Neural cell (in vitro differentiated cells): ENCODE measurements around the gene BPI.
"Not testable (repeated sequence)": the region's sequence is repeated elsewhere in the genome, so short reads cannot be mapped to it uniquely, and the experiment has no call there.

Experiments used
- EZH2 ChIP-seq: fragments of 200-600, 300-800 bp; shearing (Covaris generic), sonication (generic); IDR thresholded peaks from 2 replicates; pipeline ENCODE4 v1.6.1; 2014; ENCODE audit warnings: antibody characterized with exemption, low read length, borderline replicate concordance, mild to moderate bottlenecking; ENCODE audit not compliant: insufficient read depth, poor library complexity, severe bottlenecking
- MXI1 ChIP-seq: fragments of 450-650 bp; conservative IDR thresholded peaks from 2 replicates; pipeline ENCODE4 v1.6.1; 2014; ENCODE audit warnings: antibody characterized with exemption, mild to moderate bottlenecking; ENCODE audit not compliant: poor library complexity, severe bottlenecking
- TF ChIP-seq, protein P1 (sequence below): fragments of 450-650 bp; IDR thresholded peaks from 2 replicates; pipeline ENCODE4 v1.5.1; 2014; ENCODE audit warnings: antibody characterized with exemption, mild to moderate bottlenecking, moderate library complexity; ENCODE audit not compliant: poor library complexity, severe bottlenecking

- TF ChIP-seq, protein P1, sequence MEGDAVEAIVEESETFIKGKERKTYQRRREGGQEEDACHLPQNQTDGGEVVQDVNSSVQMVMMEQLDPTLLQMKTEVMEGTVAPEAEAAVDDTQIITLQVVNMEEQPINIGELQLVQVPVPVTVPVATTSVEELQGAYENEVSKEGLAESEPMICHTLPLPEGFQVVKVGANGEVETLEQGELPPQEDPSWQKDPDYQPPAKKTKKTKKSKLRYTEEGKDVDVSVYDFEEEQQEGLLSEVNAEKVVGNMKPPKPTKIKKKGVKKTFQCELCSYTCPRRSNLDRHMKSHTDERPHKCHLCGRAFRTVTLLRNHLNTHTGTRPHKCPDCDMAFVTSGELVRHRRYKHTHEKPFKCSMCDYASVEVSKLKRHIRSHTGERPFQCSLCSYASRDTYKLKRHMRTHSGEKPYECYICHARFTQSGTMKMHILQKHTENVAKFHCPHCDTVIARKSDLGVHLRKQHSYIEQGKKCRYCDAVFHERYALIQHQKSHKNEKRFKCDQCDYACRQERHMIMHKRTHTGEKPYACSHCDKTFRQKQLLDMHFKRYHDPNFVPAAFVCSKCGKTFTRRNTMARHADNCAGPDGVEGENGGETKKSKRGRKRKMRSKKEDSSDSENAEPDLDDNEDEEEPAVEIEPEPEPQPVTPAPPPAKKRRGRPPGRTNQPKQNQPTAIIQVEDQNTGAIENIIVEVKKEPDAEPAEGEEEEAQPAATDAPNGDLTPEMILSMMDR = not testable (repeated sequence)
- TF ChIP-seq EZH2, MXI1: not testable (repeated sequence)
Measured at GRCh38 chr20:38281176-38281915, 22.6 kb upstream of the BPI start.
